HG02840 (cell line): ENCODE results near the gene SRL.
A peak's percentile ranks its signal among the peaks of the same experiment; 100 is the strongest.

Experiments used
- ATAC-seq: cut with Tn5 transposase; IDR thresholded peaks from one replicate; pipeline ENCODE4 v1.9.1; 2021; ENCODE audit warnings: mild to moderate bottlenecking, moderate library complexity, moderate number of reproducible peaks; ENCODE audit not compliant: unreplicated experiment, low FRiP score

SRL gene

DNA sequence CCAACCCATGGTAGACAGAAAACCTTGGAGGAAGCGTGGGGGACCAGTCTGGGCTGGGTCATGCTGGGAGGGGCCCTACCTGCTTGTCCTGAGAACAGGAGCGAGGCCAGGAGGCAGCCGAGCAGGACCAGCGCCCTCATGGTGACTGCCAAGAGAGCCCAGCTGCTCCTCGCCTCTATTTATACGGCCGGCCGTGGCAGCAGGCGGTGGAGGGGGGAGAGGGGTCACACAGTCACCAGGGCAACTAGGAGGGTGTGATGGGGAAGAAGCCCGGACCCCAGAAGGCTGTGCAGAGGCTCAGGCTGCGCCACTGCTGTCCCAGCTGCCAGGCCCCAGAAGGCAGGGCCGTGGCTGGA, at the start of gene SRL:
Gene SRL (minus strand): TSS at position 153 of the 356 bp plus-strand sequence. CDS start 13 bp downstream, at position 140.
- no peak for ATAC-seq

DNA sequence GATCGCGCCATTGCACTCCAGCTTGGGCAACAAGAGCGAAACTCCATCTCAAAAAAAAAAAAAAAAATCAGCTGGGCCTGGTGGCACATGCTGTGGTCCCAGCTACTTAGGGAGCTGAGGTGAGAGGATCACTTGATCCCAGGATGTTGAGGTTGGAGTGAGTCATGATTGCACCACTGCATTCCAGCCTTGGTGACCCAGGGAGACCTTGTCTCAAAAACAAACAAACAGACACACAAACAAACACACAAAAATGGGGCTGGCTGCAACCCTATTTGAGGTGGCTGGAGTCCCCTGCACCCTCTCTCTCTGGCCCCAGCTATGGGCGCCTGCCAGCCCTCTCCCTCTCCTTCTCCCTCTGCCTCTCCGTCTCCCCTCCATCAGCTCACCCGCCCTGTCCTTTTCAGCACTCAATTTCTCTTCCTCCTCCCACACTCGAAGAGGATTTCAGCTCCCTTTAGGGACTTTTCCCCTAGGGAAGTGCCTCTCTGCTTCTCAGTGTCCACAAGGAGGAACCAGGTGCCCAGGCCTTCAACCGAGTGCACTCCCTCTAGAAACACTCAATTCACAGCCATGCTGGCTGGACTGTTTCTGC, 48.5 kb upstream of the SRL start:
- no peak for ATAC-seq

DNA sequence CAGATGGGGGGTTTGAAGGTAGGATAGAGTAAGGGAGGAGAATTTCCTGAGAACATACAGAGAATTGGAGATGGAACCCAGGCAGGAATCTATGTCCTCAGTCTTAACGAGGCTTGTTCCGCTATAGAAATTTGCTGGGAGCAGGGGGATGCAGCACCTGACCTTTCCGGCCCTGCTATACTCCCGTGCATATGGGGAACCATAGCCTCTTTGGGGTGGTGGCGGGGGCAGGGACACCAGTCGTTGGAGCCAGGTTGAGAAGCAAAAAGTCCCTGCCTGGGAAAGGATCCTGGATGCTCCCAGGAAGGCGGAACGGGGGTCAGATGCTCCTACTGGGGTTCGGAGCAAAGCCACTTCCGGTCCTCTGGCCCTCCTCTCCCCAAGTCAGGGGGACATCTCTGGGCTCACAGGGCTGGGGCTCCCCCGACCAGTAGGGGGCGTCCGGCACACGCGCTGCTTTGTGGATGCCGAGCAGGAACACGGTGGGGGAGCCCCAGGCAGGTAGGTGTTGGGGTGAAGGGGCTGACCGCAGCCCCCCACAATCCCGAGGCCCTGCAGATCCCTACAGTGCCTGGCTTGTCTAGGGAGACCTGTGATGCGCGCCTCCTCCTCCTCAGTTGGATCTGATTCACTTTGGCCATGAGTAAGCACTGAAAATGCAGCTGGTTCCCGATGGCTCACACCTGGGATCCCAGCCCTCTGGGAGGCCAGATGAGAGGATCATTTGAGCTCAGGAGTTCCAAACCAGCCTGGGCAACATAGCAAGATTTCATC, 46.5 kb upstream of the SRL start:
- peak; percentile 56 for ATAC-seq

DNA sequence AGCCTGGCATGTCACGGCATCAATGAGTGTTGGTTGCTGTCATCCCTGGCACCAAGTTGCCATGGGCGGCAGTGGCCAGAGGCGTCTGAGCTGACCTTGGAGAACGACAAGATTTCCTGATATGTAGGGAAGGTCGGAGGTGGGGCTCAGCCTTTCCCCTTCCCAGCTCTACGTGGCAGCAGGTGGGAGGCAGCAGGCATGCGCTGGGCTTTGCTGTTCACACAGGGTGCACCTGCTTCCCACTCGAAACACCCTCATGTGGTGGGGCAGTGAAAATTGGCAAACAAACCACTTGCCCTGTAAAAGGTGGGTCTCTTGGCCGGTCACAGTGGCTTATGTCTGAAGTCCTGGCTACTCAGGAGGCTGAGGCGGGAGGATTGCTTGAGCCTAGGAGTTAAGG, 43.3 kb upstream of the SRL start:
- ATAC-seq: no peak

DNA sequence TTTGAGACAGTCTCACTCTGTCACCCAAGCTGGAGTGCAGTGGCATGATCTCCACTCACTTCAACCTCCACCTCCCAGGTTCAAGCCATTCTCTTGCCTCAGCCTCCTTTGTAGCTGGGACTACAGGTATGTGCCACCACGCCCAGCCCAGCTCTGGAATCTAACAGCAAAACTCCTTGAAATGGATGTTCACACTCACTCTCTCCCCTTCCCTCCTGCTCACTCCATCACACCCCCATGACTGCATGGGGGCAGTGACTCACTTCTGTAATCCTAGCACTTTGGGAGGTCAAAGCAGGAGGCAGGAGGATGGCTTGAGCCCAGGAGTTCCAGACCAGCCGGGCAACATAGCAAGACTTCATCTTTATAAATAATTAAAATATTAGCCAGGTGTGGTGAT, 42.1 kb upstream of the SRL start:
- ATAC-seq: no peak

DNA sequence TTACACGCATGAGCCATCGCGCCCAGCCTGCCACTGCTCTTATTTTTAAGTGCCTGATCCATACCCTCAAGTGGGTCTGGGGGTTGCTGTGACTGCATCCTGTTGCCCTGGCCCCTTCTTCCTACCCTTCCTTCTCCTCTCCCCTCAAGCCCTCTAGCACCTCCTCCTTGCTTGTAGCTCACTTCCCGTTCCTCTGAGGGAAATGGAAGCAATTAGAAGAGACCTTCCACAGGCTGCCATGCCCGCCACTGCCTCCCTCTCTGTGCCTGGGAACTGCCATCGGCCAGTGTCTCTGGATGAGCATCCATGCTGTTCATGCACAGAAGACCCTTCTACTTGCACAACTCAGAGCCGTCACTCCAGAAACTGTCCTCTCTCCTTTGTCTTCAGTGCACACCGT, 41.6 kb upstream of the SRL start:
- ATAC-seq: no peak

DNA sequence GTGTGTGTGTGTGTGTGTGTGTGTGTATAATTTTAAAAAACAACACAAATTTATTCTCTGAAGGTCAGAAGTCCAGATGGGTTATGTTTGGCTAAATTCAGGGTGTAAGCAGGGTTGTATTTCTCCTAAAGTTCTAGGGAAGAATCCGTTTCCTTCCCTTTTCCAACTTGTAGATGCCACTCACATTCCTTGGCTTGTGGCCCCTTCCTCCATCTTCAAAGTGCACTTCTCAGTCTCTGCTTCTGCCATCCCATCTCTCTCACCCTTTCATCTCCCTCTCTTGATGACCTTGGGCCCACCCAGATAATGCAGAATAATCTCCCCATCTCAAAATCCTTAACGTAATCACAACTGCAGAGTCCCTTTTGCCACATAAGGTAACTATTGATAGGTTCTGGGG, 38.7 kb upstream of the SRL start:
- no peak for ATAC-seq

DNA sequence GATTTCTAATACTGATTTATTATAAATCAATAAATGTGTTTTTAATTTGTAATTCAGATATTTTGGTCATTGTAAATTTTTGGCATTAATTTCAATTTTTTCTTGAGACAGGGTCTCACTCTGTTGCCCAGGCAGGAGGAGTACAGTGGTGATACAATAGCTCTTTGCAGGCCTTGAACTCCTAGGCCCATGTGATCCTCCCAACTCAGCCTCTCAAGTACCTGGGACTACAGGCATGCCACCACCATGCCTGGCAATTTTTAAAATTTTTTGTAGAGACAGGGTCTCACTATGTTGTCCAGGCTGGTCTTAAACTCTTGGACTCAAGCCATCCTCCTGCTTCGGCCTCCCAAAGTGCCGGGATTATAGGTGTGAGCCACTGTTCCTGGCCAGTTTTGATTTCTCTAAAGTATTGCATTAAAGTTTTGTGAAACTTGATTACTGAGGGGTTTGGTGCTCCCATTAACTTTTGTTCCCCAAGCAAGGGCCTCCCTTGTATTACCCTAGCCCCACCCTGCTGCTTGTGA, 36.2 kb upstream of the SRL start:
- ATAC-seq: no peak

DNA sequence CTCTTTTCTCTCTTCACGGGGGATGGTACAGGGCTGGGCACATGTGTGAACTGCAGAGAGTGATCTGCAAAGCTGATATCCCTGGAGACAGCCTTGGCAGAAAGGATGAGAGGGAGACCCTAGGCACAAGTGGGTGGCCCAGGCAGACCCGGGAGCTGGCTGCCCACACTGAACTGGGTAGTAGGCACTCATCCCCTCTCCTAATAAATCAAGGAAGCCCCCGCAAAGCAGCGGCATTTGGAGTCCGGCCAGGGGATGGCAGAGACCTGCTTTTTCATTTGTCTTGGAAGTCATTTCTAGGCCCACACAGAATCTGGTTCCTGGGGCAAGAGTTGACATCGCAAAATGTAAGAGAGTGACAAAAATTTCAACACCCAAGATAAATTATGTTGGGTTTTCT, 34.0 kb upstream of the SRL start:
- ATAC-seq: no peak

DNA sequence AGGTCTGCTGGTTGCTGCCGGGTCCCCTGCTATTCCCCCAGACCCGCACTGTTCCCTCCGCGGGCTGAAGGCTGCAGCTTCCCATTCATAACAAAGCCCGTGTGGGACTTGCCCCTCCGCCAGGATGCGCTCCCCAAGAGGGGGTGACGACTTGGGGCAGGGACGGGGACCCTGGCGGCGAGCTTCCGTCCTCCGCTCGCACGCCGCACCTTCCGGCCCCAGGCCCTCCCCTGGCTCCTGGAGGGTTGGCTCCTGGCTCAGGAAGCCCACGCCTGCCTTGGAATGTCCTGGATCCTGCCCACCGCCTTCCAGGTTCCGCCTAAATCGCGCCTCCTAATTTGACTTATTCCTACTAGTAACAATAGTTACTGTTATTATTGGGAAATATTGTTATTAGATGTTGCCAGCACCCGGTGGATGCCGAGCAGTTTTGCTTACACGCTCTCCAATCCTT, 32.0 kb upstream of the SRL start:
- no peak for ATAC-seq

DNA sequence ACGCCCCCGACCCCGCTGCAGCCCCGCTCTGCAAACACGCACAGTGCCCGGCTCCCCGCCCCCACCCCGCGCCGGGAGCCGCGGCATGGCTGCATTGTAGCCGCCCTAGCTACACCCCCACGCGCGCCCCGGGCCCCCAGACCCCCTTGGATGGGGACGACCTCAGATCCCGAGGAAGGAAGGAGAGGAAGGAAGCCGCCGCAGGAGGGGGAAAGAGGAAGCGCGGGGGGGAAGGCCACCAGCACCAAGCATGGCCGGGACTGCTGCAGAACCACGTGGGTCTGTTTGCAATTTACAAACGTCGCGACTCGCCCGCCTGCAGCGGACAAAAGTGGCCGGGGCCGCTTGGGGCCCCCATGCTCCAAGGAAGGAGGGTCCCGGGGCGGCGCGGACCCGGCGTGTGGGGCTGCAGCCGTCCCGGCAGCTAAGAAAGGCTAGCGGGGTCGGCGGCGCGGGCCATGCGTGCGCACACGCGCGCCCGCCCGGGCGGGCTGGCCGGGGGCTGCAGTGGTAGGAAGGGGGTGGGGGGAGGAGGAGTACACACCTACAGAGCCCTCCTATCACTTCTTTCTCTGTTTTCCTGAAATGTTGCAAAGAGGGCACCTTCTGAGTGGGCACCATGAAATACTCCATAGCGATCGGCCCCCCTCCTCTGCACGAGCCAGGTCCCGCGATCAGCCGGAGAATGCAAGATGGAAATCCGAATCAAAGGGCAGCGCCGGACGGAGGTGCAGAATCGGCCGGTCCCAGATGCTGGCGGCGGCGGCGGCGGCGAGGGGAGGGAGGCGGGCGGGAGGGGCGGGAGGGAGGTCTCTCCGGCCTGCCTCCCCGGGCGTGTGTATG, 30.5 kb upstream of the SRL start:
- peak; percentile 12 for ATAC-seq

DNA sequence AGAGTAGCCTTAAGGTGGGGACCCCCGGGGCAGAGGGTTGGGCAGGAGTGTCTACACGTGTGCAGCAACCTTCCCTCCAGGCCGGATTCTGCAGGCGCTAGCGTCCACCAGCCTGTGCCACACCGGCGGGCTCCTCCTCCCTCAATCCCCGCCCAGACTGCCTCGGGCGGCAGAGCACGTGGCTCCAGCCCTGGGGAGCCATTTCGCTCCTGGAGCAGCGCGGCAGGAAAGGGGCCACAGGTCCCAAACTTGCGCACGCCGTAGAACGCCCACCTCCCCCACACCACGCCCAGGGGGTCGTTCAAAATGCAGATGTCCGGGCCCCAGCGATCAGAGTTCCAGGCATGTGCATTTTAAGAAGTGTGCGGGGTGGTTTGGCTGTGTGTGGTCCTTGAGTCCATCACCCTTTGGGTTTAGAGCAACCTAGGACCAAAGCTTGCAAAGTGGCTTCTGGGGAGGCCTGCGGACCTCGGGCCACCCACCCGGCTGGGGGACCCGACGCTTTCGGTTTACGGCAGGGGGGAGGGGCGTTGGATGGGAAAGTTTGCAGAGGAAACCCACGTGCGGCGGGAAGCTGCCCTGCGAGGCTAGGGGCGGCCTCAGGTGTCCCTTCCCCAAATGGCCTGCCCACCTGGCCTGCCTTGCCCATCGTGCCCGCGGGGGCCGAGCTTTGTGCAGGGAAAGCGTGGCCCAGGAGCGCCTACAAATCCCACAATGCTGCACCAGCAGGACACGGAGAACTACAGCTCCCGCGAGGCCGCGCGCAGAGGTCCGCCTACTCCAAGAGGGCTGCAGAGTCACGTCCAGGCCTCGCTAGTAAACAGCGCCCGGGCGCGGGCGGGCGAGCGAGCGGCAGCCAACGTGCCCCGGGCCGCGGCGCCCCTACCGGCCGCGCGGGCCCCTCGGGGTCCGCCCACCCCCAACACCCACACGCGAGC, 29.6 kb upstream of the SRL start:
- peak; percentile 67 for ATAC-seq

DNA sequence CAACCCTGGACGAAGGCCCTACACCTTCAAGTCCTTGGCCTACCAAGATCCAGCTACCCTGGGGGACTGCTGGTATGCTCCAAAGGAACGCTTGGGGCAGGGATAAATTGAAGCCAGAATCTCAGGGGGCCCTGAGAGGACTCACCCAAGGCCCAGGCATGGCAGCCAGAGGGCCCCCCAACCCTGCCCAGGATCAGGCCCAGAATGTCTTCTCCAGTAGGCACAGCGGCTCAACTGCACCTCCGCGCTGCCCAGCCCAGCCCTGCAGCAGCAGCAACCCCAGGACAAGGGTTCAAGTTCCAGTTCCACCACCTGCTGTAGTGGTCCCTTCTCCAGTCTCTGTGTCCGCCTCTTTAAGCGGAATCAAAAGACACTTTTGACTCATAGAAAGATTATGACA, 28.7 kb upstream of the SRL start:
- no peak for ATAC-seq

DNA sequence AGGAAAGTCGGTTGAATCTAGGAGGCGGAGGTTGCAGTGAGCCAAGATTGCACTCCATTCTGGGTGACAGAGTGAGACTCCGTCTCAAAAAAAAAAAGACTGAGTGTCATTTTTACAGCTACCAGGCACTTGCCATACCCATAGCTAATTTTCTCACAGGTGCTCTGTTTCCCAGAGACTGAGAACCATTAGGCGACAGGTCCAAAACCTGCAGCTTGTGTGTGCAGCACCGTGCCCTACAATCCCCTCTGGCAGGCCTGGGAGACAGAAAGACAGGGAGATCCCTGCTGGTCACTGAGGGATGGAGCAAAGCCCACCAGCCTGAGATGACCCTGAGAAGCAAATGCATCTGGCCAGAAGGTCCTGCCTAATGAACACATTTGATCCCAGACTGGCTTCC, 28.2 kb upstream of the SRL start:
- no peak for ATAC-seq

DNA sequence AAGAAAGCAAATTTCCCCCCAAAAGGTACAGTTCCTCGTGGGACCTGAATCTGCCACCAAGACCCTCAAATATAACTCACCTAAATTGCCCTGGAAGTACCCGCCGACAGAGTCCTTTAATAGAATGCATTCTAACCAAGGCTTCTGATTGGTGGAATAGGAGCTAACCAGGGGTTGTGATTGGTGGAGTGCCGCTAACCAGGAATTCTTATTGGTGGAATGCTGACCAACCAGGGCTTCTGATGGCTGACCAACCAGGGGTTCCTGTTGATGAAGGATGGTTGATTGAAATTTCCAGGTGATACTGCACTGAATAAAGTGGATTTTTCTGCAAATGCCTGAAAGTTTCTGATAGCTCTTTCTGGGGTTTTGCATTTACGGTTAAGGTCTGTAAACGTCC, 24.5 kb upstream of the SRL start:
- ATAC-seq: no peak

DNA sequence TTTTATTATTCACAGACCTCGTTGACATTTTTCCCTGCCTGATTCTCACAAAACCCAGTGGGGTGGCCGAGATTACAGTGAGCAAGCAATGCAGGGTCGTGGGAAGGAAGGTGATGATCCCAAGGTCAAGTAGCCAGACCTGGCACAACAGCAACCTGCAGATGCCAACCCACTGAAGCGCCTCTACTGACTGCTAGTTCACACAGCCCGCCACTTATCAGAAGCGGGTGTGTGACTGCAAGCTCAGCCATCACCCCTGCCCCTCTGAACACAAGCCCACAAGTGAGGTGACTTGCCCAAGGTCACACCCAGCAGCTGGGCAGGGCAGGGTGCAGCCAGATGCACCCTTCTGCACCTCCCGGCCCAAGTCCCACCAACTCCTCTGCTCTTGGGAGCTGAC, 23.8 kb upstream of the SRL start:
- no peak for ATAC-seq

DNA sequence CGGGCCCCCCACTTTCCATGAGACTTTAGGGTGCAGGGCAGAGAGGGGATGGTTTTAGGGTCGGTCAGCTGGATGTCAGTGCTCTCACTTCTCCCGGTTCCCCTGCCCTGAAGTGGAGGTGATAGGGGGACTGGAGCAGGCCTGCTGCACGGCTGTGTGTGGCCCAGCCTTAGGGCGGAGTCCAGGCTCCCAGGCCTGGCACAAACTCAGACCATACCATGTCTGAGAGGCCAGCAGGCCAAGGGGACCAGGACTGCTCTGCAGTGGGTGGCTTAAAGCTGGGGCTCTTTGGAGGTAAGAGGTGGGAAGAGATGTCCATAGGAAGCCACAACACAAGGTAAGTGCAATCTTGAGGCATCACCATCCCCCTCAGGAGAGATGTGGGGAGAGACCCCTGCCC, 22.7 kb upstream of the SRL start:
- no peak for ATAC-seq

DNA sequence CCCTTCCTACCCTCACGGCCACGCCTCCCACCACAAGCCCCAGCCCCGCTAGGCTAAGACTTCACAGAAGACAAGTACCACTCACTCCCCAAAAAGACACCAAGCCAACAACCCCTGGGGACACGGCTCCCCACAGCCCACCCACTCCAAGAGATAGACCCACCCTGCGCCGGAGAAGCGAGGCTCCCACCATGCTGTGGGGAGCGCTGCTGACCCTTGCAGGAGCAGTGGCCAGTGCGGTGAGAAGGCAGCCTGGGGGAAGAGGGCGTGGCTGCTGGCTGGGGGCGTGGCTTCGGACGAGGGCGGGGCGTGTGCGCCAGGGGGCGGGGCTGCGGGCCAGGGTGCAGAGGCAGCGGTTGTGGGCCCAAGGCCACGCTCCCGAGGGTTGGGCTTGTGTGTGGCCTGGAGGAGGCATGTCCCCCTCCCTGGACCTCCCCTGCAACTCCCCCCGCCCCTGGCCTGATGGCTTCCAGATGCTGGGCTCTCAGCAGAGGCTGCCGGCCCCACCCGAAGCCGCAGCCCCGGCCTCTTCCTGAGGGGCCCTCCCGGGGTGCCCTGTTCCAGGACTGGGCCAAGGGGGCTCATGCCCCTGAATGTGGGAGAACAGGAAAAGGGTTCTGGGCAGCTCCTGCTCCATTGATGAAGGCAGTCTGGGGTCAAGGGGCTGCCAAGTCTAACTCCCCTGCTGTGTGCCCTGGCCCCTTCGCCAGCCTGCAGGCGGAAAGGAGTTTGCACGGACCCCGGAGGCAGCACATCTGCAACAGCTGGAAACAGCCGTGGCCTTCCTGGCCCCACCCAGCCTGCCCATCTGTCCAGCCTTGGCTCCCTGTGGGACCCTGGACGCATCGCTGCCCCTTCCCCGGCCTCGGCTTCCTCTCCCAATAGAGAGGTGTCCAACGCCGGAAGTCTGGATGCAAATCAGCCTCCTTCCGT, 21.9 kb upstream of the SRL start:
- ATAC-seq: no peak

DNA sequence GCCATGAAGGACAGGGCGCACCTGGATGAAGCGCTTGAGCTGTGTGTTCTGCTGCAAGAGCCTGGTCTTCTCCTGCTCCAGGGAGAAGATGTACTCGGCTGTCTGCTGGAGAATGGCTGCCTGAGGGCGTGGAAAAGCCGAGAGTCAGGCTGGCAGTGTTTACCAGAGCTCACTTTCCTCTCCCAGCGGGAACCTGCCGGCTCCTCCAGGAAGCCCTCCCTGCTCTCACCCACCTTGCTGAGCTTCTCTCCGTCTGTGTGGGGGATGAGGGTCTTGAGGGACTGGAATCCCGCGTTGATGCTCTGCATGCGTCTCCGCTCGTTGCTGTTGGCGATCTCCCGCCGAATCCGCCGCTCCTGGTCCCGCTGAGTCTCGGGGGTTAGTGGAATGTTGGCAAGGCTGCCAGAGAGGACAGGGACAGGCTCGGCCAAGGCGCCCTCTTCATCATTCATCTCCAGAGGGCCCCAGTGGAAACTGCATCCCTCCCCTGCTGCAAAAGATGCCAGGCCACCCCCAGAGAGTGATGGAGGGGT, 20.5 kb upstream of the SRL start:
- ATAC-seq: no peak
